Loucy (cell line): ENCODE data around the gene COL12A1.

Experiments
- H2AFZ ChIP-seq: fragments of 200-600 bp; sonication (generic); 2 replicates; pipeline ENCODE4 v1.6.0; 2016; ENCODE audit warnings: antibody characterized with exemption, mild to moderate bottlenecking, low read length, moderate library complexity
- H3F3A ChIP-seq: fragments of 200-600 bp; 2 replicates; pipeline ENCODE4 v1.6.0; 2016; ENCODE audit warnings: antibody characterized with exemption, low read depth, mild to moderate bottlenecking
- H3K27me3 ChIP-seq: fragments of 200-600 bp; sonication (generic); 2 replicates; pipeline ENCODE4 v1.6.1; 2014; ENCODE audit warnings: low read length, mild to moderate bottlenecking; ENCODE audit not compliant: insufficient read depth, poor library complexity, severe bottlenecking
- H3K36me3 ChIP-seq: fragments of 200-600 bp; sonication (generic); 2 replicates; pipeline ENCODE4 v1.6.1; 2016; ENCODE audit warnings: low read length; ENCODE audit not compliant: insufficient read depth
- H3K4me1 ChIP-seq: fragments of 200-600 bp; sonication (generic); 2 replicates; pipeline ENCODE4 v1.5.1; 2014; ENCODE audit warnings: low read length, mild to moderate bottlenecking; ENCODE audit not compliant: insufficient read depth, poor library complexity, severe bottlenecking
- H3K4me2 ChIP-seq: fragments of 200-600 bp; sonication (generic); 2 replicates; pipeline ENCODE4 v1.6.0; 2014; ENCODE audit warnings: antibody characterized with exemption, low read length, low read depth, mild to moderate bottlenecking; ENCODE audit not compliant: poor library complexity, severe bottlenecking
- H3K4me3 ChIP-seq: fragments of 200-600 bp; sonication (generic); 2 replicates; pipeline ENCODE4 v1.5.1; 2014; ENCODE audit warnings: low read length, mild to moderate bottlenecking, mixed read lengths; ENCODE audit not compliant: poor library complexity, severe bottlenecking
- H3K79me2 ChIP-seq: fragments of 200-600 bp; sonication (generic); 2 replicates; pipeline ENCODE4 v1.6.1; 2014; ENCODE audit warnings: low read length; ENCODE audit not compliant: insufficient read depth
- H3K9ac ChIP-seq: fragments of 200-600 bp; sonication (generic); 2 replicates; pipeline ENCODE4 v1.6.0; 2014; ENCODE audit warnings: mild to moderate bottlenecking, low read depth, low read length, moderate library complexity; ENCODE audit not compliant: poor library complexity, severe bottlenecking
- H3K9me2 ChIP-seq: fragments of 200-600 bp; sonication (generic); replicated peaks from 2 replicates; pipeline ENCODE4 v1.6.1; 2016; ENCODE audit warnings: low read depth, low read length, mixed read lengths
- H3K9me3 ChIP-seq: fragments of 200-600 bp; sonication (generic); 2 replicates; pipeline ENCODE4 v1.6.1; 2014; ENCODE audit warnings: mild to moderate bottlenecking, antibody characterized with exemption, low read length, low read depth; ENCODE audit not compliant: insufficient read depth
- H4K20me1 ChIP-seq: fragments of 200-600 bp; sonication (generic); 2 replicates; pipeline ENCODE4 v1.6.0; 2014; ENCODE audit warnings: antibody characterized with exemption, low read length, mild to moderate bottlenecking; ENCODE audit not compliant: insufficient read depth, poor library complexity, severe bottlenecking
- CTCF ChIP-seq: fragments of 200-600 bp; sonication (generic); conservative IDR thresholded peaks from 2 replicates; pipeline ENCODE4 v1.5.1; 2014; ENCODE audit warnings: mild to moderate bottlenecking, antibody characterized with exemption, low read length
- EZH2phosphoT487 ChIP-seq: fragments of 200-600 bp; IDR thresholded peaks from 2 replicates; pipeline ENCODE4 v1.6.1; 2018; ENCODE audit warnings: antibody characterized with exemption, mild to moderate bottlenecking, moderate library complexity, borderline replicate concordance

The COL12A1 gene

DNA sequence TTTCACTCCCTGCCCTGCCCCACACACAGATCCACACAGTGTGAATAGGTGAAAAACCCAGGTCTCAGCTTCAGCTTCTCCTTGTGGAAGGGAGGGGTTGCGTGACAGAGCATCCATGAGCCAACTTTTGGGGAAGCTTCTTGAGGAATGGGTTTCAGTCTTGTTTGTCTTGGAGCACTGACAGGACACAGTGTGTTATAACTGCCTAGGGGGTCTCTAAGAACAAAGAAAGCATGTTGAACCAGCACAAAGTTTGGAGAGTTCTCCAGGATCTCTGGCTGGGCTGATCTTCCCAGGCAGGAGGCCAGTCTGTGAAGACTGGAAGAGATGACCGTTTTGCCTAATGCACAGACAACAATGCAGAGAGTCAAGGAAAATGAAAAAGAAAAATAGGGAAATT lies 164.5 kb downstream of the COL12A1 start:
- H3F3A ChIP-seq = no peaks in the 10 kb centered on the region
- H3K4me2 ChIP-seq = no peak overlapping the region
- no peaks in the 10 kb centered on the region for H4K20me1 ChIP-seq
- H3K4me3 ChIP-seq = no peak overlapping the region
- no peaks in the 10 kb centered on the region for H3K9me3 ChIP-seq
- H3K79me2 ChIP-seq = no peaks in the 10 kb centered on the region
- no peak overlapping the region for H3K9ac ChIP-seq
- H3K27me3 ChIP-seq = no peaks in the 10 kb centered on the region
- H3K36me3 ChIP-seq = no peaks in the 10 kb centered on the region
- no peaks in the 10 kb centered on the region for H3K4me1 ChIP-seq
- TF ChIP-seq CTCF (no peak), EZH2phosphoT487 (no peak)
- no peaks in the 10 kb centered on the region for H3K9me2 ChIP-seq
- H2AFZ ChIP-seq = no peak overlapping the region
